ENCODE measurements around the gene COQ9.
A peak's percentile ranks its signal among the peaks of the same experiment; 100 is the strongest.
"Not testable (repeated sequence)": the region's sequence is repeated elsewhere in the genome, so short reads cannot be mapped to it uniquely, and the experiment has no call there.

COQ9 gene

DNA sequence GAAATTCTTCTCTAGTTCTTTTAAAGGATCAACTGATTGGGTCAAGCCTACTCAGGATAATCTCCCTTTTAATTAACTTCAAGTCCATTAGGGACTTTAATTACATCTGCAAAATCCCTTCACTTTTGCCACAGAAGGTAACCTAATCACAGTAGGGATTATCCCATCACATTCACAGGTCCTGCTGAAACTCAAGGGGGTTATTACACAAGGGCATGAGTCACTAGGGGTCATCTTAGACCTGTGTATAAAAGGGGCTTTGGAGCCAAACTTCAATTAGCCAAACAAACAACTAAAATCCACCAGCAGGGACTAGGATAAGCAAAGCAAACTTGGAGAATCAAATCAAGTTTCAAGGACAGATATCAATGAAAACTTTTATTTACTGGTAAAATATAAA is 19.5 kb upstream of the COQ9 start:
- DNase-seq = no peak

DNA sequence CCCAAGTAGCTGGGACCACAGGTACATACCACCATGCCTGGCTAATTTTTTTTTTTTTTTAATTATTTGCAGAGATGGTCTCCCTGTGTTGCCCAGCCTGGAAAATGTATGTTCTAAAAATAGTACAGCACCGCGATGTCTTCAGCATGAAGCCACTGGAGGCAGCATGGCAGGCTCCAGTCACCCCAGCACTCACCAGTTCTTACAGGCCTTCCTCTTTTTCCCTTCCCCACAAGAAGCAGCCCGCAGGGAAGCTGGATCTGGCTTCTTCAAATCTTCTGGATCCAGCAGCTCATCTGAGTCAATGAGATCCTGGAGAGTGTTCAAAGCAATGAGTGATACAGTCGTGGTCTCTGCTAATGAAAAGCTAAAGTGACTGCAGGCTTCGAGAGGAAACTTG is 16.3 kb upstream of the COQ9 start:
- DNase-seq = no peak

DNA sequence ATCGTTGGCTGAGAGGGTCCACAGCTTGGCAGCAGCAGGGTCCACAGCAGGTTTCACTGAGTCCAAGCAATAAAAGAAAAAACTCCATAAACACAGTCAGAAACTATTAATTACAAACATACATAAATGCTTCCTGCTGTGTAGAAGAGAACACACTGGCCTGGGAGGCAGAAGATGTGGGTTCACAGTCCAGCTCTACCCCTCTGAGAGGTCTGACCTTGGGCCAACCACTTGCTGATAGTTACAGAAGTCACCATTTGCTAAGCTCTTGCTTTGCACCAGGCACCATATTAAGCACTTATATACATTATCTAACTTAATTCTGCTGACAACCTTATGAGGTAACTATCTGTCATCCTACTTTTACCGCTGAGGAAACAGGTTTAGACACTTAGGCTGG is 14.8 kb upstream of the COQ9 start:
- no peak for DNase-seq

GRCh38 chr16:57432989-57433388 is 14.3 kb upstream of the COQ9 start:
- DNase-seq = no peak

- DNase-seq = no peak
Measured at GRCh38 chr16:57434003-57434402, 13.3 kb upstream of the COQ9 start.

GRCh38 chr16:57435838-57436237 is 11.4 kb upstream of the COQ9 start:
- no peak for DNase-seq

DNA sequence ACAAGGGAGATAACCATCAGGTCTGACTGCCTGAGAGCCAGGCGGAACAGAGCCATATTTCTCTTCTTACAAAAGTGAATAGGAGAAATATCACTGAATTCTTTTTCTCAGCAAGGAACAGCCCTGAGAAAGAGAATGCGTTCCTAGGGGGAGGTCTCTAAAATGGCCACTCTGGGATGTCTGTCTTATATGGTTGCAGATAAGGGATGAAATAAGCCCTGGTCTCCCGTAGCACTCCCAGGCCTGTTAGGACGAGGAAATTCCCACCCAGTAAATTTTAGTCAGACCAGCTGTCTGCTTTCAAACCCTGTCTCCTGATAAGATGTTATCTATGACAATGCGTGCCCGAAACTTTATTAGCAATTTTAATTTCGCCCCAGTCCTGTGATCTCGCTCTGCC is 7.3 kb upstream of the COQ9 start:
- DNase-seq = not testable (repeated sequence)

DNA sequence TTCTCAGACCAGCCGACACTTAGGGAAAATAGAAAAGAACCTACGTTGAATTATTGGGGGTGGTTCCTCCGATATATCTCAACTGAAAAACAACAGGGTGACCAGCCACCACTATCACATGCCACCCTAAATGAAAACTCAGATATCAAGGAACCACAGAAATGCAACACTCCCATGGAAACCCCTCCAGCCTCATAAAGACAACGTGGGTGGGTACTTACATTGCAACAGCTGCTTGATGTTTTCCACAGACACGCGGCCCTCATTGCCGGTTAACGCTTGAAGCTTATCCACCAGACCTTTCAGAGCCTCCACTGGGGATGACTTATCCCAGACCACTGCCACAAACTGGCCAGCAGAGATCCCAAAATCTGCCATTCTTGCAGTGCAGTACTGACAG is 6.7 kb upstream of the COQ9 start:
- not testable (repeated sequence) for DNase-seq

DNA sequence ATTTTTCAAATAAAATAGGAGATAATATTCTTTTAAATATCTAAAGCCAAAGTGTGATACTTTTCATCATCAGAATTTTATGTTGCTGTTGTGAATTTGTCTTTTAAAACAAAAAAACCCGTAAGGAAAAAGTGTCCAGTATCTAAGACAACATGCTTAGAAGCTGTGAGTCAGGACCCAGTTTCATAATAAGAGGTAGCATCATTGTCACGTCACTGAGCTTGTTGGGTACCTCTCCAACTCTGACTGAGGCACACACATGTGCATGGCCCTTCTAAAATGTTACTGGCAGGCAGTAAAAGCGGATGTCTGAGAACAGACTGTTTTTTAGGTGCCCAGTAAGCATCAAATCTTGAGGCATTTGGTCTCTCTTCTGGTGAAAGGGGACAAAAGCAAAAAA is 2.6 kb upstream of the COQ9 start:
- no peak for DNase-seq

DNA sequence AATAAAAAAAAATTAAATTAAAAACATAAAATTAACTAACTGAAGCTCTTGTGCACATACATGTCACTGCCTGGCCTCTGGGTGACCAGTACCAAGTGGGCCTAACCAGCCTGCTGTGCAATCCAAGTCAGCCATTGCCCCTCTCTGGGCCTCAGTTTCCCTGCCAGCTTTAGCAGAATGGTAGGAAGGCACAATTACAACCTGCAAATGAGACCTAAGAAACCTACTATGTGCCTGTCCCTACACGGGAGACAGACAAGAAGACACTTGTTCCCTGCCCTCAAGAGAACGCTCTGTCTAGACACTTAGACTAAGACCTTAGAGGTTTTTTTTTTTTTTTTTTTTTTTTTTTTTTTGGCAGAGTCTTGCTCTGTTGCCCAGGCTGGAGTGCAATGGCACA is 1.8 kb upstream of the COQ9 start:
- DNase-seq = no peak

- no peak for DNase-seq
Measured at GRCh38 chr16:57446531-57447185, 621 bp upstream of the COQ9 start.

GRCh38 chr16:57452021-57452420 is 4.7 kb downstream of the COQ9 start:
- DNase-seq = no peak

- peak; percentile 42 for DNase-seq
Measured at GRCh38 chr16:57462209-57462977, 15.1 kb downstream of the COQ9 start, which contains the start of gene POLR2C. TSS of gene POLR2C (plus strand) at chr16:57462679. CDS start at chr16:57462725, 46 bp downstream.

DNA sequence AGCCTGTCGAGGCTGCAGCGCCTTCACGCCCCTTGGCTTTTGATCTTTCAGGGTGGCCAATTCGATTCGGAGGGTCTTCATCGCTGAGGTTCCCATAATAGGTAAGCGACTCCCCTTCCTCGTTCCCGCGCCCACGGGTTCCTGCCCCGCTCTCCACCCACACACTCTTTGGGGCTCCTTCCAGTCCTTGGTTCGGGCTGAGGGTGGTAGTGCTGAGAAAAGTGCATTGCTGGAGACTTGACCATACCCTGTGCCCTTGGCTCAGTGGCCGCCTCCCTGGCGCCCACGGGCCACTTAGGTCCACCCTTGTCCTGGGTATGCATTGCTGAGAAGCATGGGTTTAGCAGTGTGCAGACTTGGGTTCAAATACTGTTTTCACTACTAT is 15.7 kb downstream of the COQ9 start:
- no peak for DNase-seq

DNA sequence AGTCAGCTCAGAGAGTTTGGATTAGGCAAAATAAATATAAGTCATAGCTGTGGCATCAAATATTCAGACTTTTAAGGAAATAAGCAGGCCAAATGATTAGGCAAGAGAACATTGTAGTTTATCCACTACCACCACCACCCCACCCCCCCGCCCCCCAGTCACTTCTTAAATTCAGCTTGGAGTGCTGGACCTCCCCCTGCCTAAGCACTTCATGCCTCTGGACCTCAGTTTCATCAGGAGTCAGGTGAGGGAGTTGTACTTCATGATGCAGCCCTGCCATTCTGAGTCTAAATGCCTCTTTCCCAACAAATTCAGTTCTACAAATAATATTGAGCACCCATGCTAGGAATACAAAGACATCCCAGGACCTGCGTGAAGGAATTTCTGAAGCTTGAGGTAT is 17.2 kb downstream of the COQ9 start:
- no peak for DNase-seq

DNA sequence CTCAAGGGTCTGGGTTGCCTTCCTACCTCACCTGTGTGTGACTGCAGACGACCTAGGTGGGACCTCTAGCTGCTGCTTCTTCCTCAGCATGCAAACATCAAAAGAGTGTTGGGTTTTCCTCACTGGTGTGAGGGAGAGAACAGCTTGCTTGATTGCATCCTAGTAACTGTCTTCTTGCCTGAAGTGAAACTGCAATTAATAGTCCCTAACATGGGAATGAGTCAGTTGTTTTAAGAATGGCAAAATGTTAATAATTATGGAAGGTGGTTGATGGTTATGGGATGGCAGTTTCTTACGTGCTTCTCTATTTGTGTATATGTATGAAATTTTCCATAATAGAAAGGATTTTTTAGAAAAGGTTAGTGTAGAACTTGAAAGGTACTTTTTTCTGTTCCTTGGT is 21.1 kb downstream of the COQ9 start:
- no peak for DNase-seq

DNA sequence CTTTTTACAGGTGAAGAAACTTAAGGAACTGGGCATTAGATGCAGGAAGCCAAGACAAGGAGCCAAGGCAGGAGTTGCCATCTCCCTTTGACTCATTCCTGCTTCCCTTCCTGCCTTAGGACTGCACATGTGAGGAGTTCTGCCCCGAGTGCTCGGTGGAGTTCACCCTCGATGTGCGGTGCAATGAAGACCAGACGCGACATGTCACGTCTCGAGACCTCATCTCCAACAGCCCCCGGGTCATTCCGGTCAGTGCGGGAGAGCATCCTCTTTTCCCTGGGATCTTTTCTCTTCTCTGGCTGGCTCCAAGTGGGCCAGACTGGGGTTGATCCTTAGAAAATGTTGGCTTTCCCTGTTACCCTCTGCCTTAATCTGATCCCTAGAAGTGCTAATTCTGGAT is 21.8 kb downstream of the COQ9 start:
- no peak for DNase-seq

- no peak for DNase-seq
Measured at GRCh38 chr16:57469917-57470470, 22.7 kb downstream of the COQ9 start.

- DNase-seq = no peak
Measured at GRCh38 chr16:57470711-57471110, 23.4 kb downstream of the COQ9 start.

DNA sequence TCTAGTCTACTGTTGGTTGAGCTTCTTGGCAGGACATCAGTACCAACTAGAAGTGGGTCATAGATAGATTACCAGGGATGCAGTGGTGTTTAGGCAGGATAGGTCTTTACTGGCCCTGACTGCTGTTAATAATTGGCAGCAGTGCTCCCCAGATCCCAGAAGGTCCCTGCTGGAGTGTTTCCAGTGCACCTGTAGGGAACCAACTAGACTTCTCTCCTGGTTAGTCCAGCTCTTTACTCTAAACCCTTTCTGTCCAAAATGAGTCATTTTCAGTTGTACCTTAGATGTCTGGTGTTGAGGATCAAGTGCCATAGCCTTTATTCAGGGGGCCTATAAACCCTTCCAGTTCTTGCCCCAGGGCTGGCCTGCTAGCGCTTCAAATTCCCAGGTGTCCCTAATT is 23.9 kb downstream of the COQ9 start:
- DNase-seq = no peak

- no peak for DNase-seq
Measured at GRCh38 chr16:57471852-57472664, 24.8 kb downstream of the COQ9 start.

- no peak for DNase-seq
Measured at GRCh38 chr16:57472665-57473060, 25.4 kb downstream of the COQ9 start.

DNA sequence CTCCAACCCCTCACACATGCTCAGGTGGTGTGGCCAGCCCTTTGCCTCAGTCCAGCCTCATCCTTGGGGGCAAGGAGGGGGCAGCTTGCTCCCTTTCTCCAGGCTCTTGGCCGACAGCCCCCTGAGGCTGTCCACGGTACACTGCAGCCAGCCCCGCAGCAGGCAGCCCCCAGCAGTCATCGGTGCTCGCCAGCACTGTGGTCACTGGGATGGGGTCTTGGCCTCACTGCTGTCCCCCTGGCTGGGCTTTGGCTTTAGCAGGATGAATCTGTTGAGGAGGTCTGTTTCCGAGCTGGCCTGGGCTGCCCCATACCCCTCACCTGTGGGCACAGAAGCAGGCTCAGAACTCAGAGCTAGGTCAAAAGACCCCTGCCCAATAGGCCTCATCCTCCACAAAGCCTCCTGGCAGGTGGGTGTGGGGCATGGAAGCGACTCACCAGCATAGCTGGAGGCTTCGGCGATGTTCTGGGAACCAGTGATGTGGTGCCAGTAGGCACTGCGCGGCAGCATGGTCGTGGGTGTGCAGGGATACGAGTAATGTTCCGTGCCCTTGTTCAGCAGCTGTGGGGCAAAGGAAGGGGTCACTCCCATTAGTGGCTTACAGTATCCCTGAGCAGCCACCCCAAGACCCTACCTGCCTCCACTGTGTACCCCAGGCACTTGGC is 26.0 kb downstream of the COQ9 start:
- no peak for DNase-seq
